PFSK-1 (cell line): ENCODE measurements around the gene CEBPE.

Source experiments
- POLR2AphosphoS5 ChIP-seq: IDR thresholded peaks from 2 replicates; pipeline ENCODE4 v1.6.1; 2012; ENCODE audit warnings: low read depth, mild to moderate bottlenecking, control low read depth, low read length, moderate library complexity
- REST ChIP-seq, 2 experiments: IDR thresholded peaks; 2 replicates each; pipeline versions ENCODE4 v1.6.1 to v1.8.0; 2011 to 2012; ENCODE audit warnings: low read depth in 2 of 2, low read length in 2 of 2, control low read depth in 1 of 2, inconsistent platforms in 1 of 2, mild to moderate bottlenecking in 1 of 2, moderate library complexity in 1 of 2; ENCODE audit not compliant: insufficient read depth in 1 of 2
- TAF1 ChIP-seq: IDR thresholded peaks from 2 replicates; pipeline ENCODE4 v1.6.1; 2012; ENCODE audit warnings: low read length, control low read depth, borderline replicate concordance; ENCODE audit not compliant: insufficient read depth

DNA sequence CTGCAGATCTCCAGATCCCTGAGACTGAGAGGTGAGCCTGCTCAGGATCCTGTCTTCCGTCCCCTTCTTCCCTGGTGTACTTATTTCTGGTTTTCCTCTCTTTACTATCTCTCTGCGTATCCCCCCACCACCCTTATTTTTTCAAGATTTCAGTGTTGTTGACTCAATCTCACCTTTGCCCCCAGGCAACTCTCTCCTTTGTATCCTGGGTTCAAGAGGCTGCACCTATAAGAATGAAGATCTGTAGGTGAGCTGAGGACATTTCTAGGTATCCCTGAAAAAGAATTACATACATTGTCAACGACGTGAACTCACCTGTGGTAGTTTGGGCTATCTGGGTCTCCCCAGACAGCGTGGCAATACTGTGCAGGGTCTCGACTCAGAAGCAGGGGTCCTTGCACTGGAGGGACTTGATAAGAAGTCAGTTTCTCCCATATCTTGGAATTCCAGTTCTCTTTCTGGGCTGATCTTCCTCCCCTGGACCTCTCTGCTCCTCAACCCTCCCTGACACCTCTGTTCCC lies 14.9 kb downstream of the CEBPE start:
- no peak for TF ChIP-seq TAF1
- TF ChIP-seq POLR2AphosphoS5, result no peak
- no peak for TF ChIP-seq REST (IDR thresholded peaks at IDR 0.05; ENCODE audit: insufficient read depth in 1 of 2, low read depth in 2 of 2, low read length in 2 of 2)
